Ishikawa (cell line): ENCODE results near the gene MKNK1.

Experiments used
- CEBPB ChIP-seq: IDR thresholded peaks from 2 replicates; pipeline ENCODE4 v1.6.1; 2012
- CREB1 ChIP-seq: IDR thresholded peaks from 2 replicates; pipeline ENCODE4 v1.6.1; 2012; ENCODE audit warnings: low read depth
- EGR1 ChIP-seq: IDR thresholded peaks from 2 replicates; pipeline ENCODE4 v1.6.1; 2012
- EP300 ChIP-seq: IDR thresholded peaks from 2 replicates; pipeline ENCODE4 v1.6.1; 2012; ENCODE audit warnings: borderline replicate concordance
- FOXM1 ChIP-seq: IDR thresholded peaks from 2 replicates; pipeline ENCODE4 v1.6.1; 2012; ENCODE audit warnings: low read depth, borderline replicate concordance
- NFIC ChIP-seq: IDR thresholded peaks from 2 replicates; pipeline ENCODE4 v1.6.1; 2012
- RAD21 ChIP-seq: IDR thresholded peaks from 2 replicates; pipeline ENCODE4 v1.6.1; 2012; ENCODE audit warnings: low read depth
- REST ChIP-seq: IDR thresholded peaks from 2 replicates; pipeline ENCODE4 v1.6.1; 2012; ENCODE audit warnings: low read depth, mild to moderate bottlenecking
- TAF1 ChIP-seq: IDR thresholded peaks from 2 replicates; pipeline ENCODE4 v1.6.1; 2012; ENCODE audit warnings: low read depth, mild to moderate bottlenecking
- TCF12 ChIP-seq: IDR thresholded peaks from 2 replicates; pipeline ENCODE4 v1.6.1; 2012; ENCODE audit warnings: low read depth
- TEAD4 ChIP-seq: IDR thresholded peaks from 2 replicates; pipeline ENCODE4 v1.6.1; 2012
- USF1 ChIP-seq: IDR thresholded peaks from 2 replicates; pipeline ENCODE4 v1.6.1; 2012
- YY1 ChIP-seq: IDR thresholded peaks from 2 replicates; pipeline ENCODE4 v1.6.1; 2012; ENCODE audit warnings: low read depth
- ZBTB7A ChIP-seq: IDR thresholded peaks from 2 replicates; pipeline ENCODE4 v1.6.1; 2012; ENCODE audit warnings: low read depth
- TF ChIP-seq, protein P1 (sequence below): IDR thresholded peaks from 2 replicates; pipeline ENCODE4 v1.6.1; 2012

The MKNK1 gene

DNA sequence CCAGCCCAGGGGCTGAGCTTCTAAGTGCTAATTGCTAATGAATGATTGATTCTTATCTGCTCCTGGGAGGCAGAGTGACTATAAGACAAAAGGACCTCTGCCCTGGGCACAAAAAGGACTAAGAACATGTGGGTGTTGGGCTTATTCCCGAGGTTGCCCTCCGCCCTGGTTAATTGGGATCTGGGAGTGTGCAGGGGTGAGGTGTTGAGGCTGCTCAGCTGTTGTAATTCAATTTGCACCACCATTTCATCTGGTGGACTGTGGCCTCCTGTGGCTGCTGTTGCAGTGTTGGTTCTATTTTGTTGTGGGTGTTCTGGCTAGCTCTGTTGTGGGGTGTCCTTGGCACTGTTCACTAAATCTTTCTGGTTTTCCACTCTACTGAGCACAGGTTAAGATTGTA is 65.9 kb downstream of the MKNK1 start:
- TF ChIP-seq RAD21, result no peak
- TF ChIP-seq, protein P1, sequence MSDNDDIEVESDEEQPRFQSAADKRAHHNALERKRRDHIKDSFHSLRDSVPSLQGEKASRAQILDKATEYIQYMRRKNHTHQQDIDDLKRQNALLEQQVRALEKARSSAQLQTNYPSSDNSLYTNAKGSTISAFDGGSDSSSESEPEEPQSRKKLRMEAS, result no peak
- TF ChIP-seq NFIC, result no peak
- no peak for TF ChIP-seq CREB1
- no peak for TF ChIP-seq ZBTB7A
- no peak for TF ChIP-seq CEBPB
- no peak for TF ChIP-seq REST
- no peak for TF ChIP-seq EP300
- TF ChIP-seq USF1, result no peak
- TF ChIP-seq TAF1, result no peak
- TF ChIP-seq YY1, result no peak

DNA sequence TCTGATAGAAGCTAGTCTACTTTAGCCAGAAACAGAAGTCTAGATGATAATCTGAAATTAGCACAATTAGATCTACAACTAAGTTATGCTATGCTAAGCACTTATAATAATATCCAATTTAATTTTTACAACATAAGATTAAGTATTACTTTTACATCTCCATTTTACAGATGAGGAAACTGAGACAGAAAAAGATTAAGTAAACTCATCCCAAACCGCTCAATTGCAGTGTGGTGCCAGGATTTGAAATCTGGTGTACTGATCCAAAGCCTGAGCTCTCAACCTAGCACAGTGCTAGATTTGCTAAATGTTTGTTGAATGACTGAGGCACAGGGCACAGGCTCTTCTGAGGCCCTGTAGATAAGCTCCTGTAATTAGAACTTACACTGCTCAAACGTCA is 66.4 kb downstream of the MKNK1 start:
- TF ChIP-seq NFIC, result no peak
- no peak for TF ChIP-seq ZBTB7A
- TF ChIP-seq CEBPB, result no peak
- TF ChIP-seq USF1, result no peak

DNA sequence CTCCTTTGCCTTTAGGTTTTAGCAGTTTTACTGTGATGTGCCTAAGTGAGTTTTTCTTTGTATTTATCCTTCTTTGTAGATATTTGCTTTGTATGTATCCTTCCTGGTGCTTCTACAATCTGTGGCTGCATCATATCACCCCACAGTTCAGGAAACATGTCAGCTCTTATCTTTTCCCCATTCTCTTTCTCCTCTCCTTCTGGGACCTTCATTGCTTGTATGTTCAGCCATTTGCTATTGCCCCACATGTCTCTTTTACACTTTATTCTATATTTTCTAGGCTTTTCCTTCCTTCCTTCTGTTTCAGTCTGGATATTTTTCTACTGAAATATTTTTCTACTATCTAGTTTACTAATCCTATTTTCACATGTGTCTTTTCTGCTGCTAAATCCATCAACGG is 67.5 kb downstream of the MKNK1 start:
- TF ChIP-seq, protein P1, result no peak
- TF ChIP-seq CEBPB (no peak), USF1 (no peak), EGR1 (no peak), FOXM1 (no peak)

DNA sequence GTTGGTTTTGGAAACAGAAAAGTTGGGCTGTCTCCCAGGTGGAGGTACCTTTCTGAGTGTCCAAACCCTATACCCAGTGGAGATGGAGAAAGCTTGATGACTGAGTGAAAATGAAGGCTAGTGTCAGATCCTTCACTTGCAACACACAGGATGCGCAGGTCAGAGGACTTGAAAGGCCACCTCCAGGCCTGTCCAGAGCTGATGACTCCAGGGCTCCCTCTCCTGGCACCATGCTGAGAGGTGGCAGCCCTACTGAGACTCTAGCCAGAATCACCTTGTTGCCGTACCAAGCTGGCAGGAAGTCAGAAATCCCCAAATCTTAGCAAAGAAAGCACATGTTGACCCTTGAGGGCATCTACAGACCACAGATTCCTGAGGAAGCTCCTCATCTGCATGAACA is 69.0 kb downstream of the MKNK1 start:
- TF ChIP-seq RAD21, result peak; percentile 66
- TF ChIP-seq CEBPB, result no peak
- no peak for TF ChIP-seq TAF1

GRCh38 chr1:46533179-46533864 is 70.7 kb downstream of the MKNK1 start:
- TF ChIP-seq EP300 (no peak), NFIC (no peak), TCF12 (no peak), TEAD4 (no peak)
- TF ChIP-seq, protein P1, result no peak

- TF ChIP-seq CREB1, result no peak
- no peak for TF ChIP-seq TCF12
- TF ChIP-seq RAD21, result no peak
- no peak for TF ChIP-seq CEBPB
- TF ChIP-seq EP300, result no peak
- no peak for TF ChIP-seq FOXM1
- TF ChIP-seq YY1, result no peak
- TF ChIP-seq NFIC, result no peak
- TF ChIP-seq REST, result no peak
- TF ChIP-seq TEAD4, result no peak
- no peak for TF ChIP-seq TAF1
- TF ChIP-seq USF1, result no peak
- no peak for TF ChIP-seq EGR1
- TF ChIP-seq ZBTB7A, result no peak
- TF ChIP-seq, protein P1, result no peak
These were observed 71.4 kb downstream of the MKNK1 start for GRCh38 chr1:46532498-46533178.
